T-helper 2 cell treated with Interferon-gamma antibody and Interleukin-4, amounts not matched to agents 100 ng/mL and 5 ng/mL, for 36 hours (primary cell): Measurements from ENCODE around the gene RUNX2. TPM values are rescaled to one million over a fixed set of nuclear protein-coding genes. Genes with fewer than 3 reads are reported as not detected.

Experiments used
- intact Hi-C: fragments of 100-400 bp; cut with micrococcal nuclease; formaldehyde crosslinking; loops from one replicate; pipeline ENCODE4 v1.15.1; 2023
- total RNA-seq: library from RNA; stranded (reverse); gene quantifications from 2 replicates; pipeline ENCODE4 v1.2.3, GENCODE V29; 2022

RUNX2 gene
- total RNA-seq, 1 donor from 2014 or later = 34.7 TPM

- intact Hi-C loops = loop anchor here (2.0 to 5.0 kb wide), 2 partner anchors 14 to 39 kb away; no protein-coding TSS in a partner anchor
These were observed 148.2 kb downstream of the RUNX2 start for GRCh38 chr6:45476341-45476740.

DNA sequence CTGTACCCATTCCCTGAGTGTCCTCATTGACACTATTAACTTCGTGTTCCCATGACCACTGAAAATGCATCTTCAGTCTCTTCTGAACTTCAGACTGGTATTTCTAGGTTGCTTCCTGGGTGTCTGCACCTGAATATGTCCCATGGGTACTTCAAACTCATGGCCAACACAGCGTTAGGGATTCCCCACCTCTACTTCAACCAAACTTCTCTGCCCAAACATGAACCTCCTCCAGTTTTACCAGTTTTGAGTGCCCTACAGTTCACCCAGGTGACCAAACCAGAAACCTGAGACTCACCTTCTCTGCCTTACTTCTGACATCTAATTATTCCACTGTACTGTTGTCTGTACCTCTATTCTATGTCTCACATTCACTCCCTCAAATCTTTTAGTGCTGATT lies 149.1 kb downstream of the RUNX2 start:
- intact Hi-C loops = loop anchor here (2.0 to 5.0 kb wide), 2 partner anchors 14 to 40 kb away; no protein-coding TSS in a partner anchor

GRCh38 chr6:45477790-45478189 lies 149.7 kb downstream of the RUNX2 start:
- intact Hi-C loops = loop anchor here (2.0 to 5.0 kb wide), 2 partner anchors 15 to 40 kb away; no protein-coding TSS in a partner anchor

DNA sequence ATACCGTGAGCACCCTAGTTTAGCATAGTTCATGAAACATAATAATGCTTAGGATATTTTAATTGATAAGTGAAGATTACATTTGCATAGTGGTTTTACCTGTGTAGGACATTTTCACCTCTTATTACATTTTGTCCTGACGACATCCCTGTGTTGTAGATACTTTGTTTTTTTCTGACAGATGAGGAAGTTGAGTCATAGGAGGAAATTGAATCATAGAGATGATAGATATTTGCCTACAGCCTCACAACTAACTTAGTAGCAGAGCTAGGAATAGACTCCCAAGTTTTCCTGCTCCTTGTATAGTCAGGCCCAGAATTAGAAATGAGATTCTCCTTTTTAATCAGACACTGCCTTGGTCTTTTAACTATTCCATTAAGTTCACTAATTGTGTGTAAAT lies 150.1 kb downstream of the RUNX2 start:
- intact Hi-C loops = loop anchor here (5.0 kb wide), 1 partner anchor 41 kb away; no protein-coding TSS in a partner anchor

GRCh38 chr6:45479834-45480751 lies 152.0 kb downstream of the RUNX2 start:
- intact Hi-C loops = loop anchor here (5.0 kb wide), 1 partner anchor 43 kb away; no protein-coding TSS in a partner anchor

DNA sequence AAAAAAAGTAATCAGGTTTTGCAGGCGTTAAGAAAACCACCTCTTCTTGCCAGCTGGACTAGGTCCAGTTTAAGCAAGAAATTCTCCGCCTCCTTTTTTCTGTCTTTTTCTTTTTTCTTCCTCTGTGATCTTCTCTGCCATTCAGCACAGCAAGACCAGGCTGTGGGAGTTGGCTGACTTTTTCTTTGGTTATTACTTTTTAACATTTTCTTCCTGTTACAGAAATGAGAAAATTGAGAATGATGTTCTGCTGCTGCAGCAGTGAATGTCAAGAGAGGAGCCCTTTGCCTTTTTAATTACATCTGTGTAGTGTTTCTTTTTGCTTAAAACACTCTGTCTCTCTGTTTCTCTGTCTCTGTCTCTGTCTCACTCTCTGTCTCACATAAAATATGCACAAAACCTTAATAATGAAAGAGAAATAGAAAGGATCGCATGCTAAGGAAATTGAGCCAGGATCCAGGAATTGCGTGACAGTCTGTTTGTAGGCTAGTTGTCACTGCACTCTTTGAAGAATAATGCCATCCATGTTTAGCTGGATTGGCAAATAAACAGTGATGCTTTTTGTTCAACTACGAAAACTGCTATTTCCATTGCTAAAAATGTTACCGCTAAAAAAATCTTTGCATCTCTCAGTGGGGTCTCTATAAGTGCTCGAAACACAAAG lies 152.8 kb downstream of the RUNX2 start:
- intact Hi-C loops = no loop called here

- intact Hi-C loops = no loop called here
These were observed 154.9 kb downstream of the RUNX2 start for GRCh38 chr6:45483021-45483420.

- intact Hi-C loops = no loop called here
These were observed 155.4 kb downstream of the RUNX2 start for GRCh38 chr6:45483501-45483900.

DNA sequence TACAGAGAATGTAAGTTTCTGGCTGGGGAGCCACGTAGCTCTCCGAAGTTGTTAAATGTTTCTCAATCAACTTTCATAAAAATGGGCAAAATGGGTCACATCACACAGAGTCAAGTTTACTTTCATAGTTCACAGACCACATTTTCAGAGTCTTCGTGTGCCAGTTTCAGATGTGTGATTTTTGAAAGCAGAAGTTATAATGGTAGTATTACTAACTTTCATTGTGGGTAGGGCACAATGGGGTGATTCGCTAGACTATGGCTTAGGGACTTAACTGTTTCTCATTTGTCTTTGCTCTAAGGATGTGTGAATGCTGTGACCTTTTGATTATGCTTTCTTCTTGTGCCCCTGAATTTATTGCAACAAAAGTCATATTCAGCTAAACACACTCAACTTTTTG lies 158.6 kb downstream of the RUNX2 start:
- intact Hi-C loops = loop anchor here (5.0 kb wide), 1 partner anchor 64 kb away; no protein-coding TSS in a partner anchor

GRCh38 chr6:45487645-45488044 lies 159.5 kb downstream of the RUNX2 start:
- intact Hi-C loops = loop anchor here (5.0 kb wide), 1 partner anchor 65 kb away; no protein-coding TSS in a partner anchor

DNA sequence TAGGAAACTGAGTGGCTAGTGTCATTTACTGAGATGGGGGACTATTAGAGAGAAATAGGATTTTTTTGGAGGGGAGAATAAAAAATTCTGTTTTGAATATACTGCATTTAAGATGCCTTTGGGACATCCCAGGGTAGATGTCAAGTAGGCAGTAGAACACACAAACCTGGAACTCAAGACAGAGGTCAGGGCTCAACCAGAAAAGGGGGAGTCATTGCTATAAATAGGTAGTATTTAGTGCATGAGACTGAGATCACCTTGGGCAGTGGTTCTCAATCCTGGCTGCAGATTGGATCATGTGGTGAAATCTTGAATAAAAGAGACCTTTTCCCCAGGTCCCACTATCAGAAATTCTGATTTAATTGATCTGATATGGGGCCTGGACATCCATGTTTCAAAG lies 160.1 kb downstream of the RUNX2 start:
- intact Hi-C loops = loop anchor here (5.0 kb wide), 1 partner anchor 66 kb away; no protein-coding TSS in a partner anchor

DNA sequence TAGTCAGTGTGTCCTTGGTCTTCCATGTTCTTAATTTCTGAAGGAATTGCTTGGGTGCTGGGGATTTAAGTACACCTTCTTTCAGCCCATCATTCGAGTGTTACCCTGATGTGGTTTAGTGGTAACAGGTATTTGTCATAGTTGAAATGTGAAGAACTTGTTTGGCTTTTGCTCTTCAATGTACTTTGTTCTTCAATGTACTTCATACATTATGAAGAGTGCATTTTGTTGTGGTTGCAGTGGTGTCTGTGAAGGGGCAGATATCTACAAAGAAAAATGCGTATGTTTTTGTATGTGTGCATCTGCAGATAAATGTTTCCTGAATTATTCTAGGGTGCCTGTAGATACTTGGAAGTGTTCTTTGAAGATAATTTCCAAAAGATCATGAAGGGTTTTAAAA lies 160.8 kb downstream of the RUNX2 start:
- intact Hi-C loops = loop anchor here (5.0 kb wide), 1 partner anchor 67 kb away; no protein-coding TSS in a partner anchor

DNA sequence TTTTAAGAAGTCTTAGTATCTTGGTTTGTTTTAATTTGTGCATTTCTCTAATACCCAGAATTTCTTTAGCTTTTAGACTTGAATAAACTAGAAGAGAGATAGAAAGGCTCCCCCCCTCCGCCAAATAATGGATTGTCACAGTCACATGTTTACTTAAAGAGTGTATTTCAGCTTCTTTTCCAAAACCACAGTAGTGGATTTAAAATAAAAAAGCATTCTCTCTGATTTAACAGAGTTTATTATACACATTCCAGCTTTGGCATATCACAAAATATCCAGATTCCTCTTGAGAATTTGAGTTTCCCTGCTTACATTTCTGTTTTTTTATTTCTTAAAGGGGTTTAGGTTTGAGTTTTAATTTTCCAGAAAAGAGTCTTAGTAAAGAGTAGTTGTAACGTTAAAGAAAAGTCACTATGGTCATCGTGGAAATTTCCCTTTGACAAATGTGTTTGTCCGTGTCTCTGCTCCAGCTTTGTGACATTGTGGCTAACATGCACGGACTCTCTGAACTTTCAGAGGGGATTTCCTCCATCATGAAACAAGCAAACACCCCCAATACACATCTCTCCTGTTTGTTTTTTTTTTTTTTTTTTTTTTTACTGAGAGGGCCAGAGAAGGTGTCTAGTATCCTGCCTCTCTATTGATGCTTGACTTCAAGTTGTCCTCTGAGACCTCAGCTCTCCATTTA lies 163.1 kb downstream of the RUNX2 start:
- intact Hi-C loops = no loop called here

DNA sequence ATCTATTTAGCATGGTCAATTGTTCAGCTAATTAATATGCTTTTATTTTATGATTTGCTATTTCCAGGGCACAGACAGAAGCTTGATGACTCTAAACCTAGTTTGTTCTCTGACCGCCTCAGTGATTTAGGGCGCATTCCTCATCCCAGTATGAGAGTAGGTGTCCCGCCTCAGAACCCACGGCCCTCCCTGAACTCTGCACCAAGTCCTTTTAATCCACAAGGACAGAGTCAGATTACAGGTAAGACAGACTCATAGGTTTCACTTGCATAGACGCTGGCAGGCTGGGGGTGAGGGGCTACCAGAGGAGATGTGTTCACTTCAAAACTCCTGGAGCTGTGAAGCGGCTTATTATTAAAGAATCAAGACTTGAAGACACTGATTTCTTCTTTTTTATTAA lies 163.7 kb downstream of the RUNX2 start:
- intact Hi-C loops = no loop called here

DNA sequence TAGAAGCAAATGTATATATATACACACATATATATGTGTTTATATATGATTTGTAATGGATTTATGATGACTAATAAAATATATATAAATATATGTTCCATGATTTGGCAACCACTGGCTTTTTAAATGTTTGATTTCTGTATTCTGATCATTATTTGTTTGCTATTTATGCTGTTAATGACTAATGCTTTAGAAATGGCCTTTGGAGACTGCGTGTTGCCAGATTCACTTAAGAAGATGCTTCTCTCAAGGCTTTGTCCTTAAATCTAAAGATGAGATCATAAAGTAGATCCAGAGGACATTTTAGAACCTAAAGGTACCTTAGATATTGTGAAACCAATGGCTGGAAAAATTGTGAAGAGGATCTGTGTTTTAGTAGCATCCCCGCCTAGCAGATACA lies 165.6 kb downstream of the RUNX2 start:
- intact Hi-C loops = no loop called here

DNA sequence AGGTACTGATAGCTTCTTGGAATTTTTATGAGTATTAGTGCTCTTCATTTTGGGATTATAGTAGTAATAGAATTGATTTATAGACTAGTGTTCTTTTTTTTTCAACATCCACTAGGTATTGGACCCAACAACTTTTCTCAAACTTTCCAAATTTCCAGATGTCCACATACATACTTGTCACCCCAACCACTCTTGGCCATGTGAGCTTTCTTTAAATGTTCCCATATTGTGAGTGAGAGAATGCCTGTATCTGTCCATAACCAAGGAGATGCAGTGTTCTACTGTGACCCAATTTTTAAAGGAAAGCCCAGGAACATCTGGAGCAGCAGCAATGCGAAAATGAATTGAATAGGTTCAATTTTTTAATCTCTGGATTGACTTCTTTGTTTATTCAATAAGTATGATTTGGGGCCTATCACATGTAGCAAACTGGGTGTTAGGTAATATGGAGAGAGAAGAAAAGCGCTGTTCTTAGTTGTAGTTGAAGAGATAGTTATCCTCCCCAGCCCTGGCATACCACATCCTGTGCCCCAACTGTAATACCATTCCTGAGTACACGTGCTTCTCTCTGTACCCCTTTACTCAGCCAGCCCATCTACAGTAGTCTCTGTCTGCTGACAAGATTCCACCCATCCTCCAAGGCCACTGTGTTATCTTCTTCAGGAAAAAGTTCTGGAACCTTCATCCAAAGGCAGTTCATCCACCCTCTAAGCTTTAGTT lies 166.4 kb downstream of the RUNX2 start:
- intact Hi-C loops = loop anchor here (5.0 kb wide), 3 partner anchors 42 to 93 kb away; no protein-coding TSS in a partner anchor

DNA sequence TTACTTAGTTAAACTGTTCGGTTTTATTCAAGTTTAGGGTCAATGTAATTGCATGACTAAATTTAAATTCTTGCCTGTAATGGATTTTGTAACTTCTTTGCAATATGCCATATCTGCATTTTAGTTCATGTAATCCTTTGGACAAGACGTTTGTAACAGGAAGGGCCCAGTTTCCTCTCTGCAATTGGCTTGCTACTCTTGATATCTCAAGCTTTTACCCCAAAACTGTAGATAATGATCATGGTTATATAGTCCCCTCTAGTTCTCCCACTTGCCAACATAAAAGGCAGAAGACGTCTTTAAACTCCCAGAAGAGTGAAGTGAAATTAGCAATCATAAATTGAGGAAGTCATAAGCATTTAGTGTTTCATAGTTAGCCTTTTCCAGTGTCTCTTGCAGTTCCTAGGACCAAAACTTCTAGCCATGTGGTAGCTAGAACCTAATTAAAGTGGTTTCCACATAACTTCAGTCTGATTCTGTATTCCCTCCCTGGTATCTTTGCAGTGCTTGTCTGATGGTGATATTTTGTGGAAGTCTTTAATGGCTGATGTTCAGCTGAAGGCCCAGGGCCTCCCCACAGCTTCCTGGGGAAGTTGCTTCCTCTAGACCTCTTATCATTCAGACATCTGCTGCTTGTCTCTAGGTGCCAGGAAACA lies 167.4 kb downstream of the RUNX2 start:
- intact Hi-C loops = loop anchor here (2.0 to 5.0 kb wide), 4 partner anchors 43 to 219 kb away; no protein-coding TSS in a partner anchor

DNA sequence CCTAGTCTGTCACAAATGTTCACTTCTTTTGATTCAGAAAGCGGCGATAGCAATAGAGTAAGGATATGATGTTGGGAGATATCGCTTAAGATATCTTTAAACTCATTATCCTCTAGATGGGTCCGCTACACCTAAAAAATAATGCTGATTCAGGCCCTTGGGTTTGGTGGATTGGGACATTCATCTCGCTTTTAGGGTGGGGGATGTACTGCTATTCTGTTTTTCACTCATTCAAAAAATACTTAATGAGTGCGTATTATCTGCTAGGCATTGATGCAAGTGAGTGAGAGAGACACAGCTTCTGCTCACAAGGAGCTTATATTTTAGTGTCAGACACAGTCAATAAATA lies 167.9 kb downstream of the RUNX2 start:
- intact Hi-C loops = loop anchor here (2.0 to 5.0 kb wide), 4 partner anchors 44 to 219 kb away; no protein-coding TSS in a partner anchor

DNA sequence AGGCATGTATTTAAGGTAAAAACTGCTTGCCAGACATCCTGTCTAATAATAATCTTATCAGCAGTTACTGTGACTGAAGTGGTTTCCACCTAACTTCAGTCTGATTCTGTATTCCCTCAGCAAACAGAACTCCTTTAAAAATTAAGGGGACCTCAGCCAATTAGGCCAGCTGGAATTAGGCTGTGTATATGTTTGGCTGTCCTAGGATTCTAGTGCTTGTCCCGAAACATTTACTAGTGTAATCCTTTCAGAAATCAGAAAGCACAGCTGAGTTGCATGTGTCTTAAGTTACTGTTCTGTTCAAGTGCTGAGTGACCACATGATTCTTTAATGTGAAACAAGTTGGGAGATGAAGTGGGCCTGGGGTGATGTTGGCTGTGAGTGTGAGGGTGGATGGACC lies 170.5 kb downstream of the RUNX2 start:
- intact Hi-C loops = loop anchor here (5.0 kb wide), 3 partner anchors 46 to 89 kb away; no protein-coding TSS in a partner anchor
